Measurements from ENCODE around the gene KHDC1L.

- TF ChIP-seq TAF1 (conservative IDR thresholded peaks at IDR 0.05) (no peak), REST (IDR thresholded peaks at IDR 0.05) (no peak), YY1 (IDR thresholded peaks at IDR 0.05) (no peak), ATF3 (IDR thresholded peaks at IDR 0.05) (no peak), EGR1 (IDR thresholded peaks at IDR 0.05; ENCODE audit: low read depth in 2 of 2) (no peak), GABPA (IDR thresholded peaks at IDR 0.05 in 1 of 2, conservative IDR thresholded peaks at IDR 0.05 in 1 of 2) (no peak), RAD21 (IDR thresholded peaks at IDR 0.05) (no peak), JUND (IDR thresholded peaks at IDR 0.05) (no peak)
- TF ChIP-seq, protein P1, sequence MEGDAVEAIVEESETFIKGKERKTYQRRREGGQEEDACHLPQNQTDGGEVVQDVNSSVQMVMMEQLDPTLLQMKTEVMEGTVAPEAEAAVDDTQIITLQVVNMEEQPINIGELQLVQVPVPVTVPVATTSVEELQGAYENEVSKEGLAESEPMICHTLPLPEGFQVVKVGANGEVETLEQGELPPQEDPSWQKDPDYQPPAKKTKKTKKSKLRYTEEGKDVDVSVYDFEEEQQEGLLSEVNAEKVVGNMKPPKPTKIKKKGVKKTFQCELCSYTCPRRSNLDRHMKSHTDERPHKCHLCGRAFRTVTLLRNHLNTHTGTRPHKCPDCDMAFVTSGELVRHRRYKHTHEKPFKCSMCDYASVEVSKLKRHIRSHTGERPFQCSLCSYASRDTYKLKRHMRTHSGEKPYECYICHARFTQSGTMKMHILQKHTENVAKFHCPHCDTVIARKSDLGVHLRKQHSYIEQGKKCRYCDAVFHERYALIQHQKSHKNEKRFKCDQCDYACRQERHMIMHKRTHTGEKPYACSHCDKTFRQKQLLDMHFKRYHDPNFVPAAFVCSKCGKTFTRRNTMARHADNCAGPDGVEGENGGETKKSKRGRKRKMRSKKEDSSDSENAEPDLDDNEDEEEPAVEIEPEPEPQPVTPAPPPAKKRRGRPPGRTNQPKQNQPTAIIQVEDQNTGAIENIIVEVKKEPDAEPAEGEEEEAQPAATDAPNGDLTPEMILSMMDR (IDR thresholded peaks at IDR 0.05; ENCODE audit: low read depth, low read length, missing input control): no peak
These were observed 6.7 kb upstream of the KHDC1L start for GRCh38 chr6:73231986-73232391.

Data from liver (tissue), 3 donors.